Measurements from ENCODE around the gene PTN. TPM values are rescaled to one million over a fixed set of nuclear protein-coding genes. Genes with fewer than 3 reads are reported as not detected.

The PTN gene
- 56.7 and 70.6 TPM in 2 replicates for total RNA-seq (2014; rRNA removed; shearing (Covaris generic))

GRCh38 chr7:137343281-137343841 lies at the start of gene PTN:
Gene PTN, minus strand, starts transcription at chr7:137343733. Its CDS starts 88,760 bp downstream, at chr7:137254973.
- Histone ChIP-seq H3K4me1 (replicated peaks) (peaks cover 9% of the 10 kb centered on the region), H3K36me3 (no peaks in the 10 kb centered on the region; the same call in 1 of the 2 replicates), H3K9me3 (replicated peaks) (no peaks in the 10 kb centered on the region), H3K27ac (no peak within 1 kb of the TSS), H3K27me3 (replicated peaks) (no peaks in the 10 kb centered on the region), H3K4me3 (peak within 1 kb of the TSS; percentile 39)
- peak; percentile 63 to 73 for DNase-seq (ENCODE audit: low read depth in 1 of 2, low spot score in 2 of 2)

- peak in 1 of 2 experiments; percentile 4 for DNase-seq (ENCODE audit: low read depth in 1 of 2, low spot score in 2 of 2)
Observed at GRCh38 chr7:137390076-137390475, 46.5 kb upstream of the PTN start.

GRCh38 chr7:137388916-137389315 lies 45.4 kb upstream of the PTN start:
- DNase-seq (ENCODE audit: low read depth in 1 of 2, low spot score in 2 of 2): no peak
- Histone ChIP-seq H3K4me3 (no peak overlapping the region), H3K4me1 (replicated peaks) (no peaks in the 10 kb centered on the region), H3K9me3 (replicated peaks) (no peaks in the 10 kb centered on the region), H3K36me3 (no peaks in the 10 kb centered on the region), H3K27me3 (replicated peaks) (no peaks in the 10 kb centered on the region; the same call in 1 of the 2 replicates), H3K27ac (no peak overlapping the region)

More at GRCh38 chr7:137390076-137390475, 46.5 kb upstream of the PTN start:
- H3K4me3 ChIP-seq: no peak overlapping the region
- H3K9me3 ChIP-seq (replicated peaks): no peaks in the 10 kb centered on the region
- H3K27ac ChIP-seq: no peak overlapping the region
- H3K36me3 ChIP-seq: no peaks in the 10 kb centered on the region
- H3K4me1 ChIP-seq (replicated peaks): no peaks in the 10 kb centered on the region
- no peaks in the 10 kb centered on the region; the same call in 1 of the 2 replicates for H3K27me3 ChIP-seq (replicated peaks)

GRCh38 chr7:137386966-137387365 lies 43.4 kb upstream of the PTN start:
- no peak overlapping the region for H3K4me3 ChIP-seq
- no peaks in the 10 kb centered on the region for H3K9me3 ChIP-seq (replicated peaks)
- H3K36me3 ChIP-seq: no peaks in the 10 kb centered on the region
- H3K27ac ChIP-seq: no peak overlapping the region
- H3K27me3 ChIP-seq (replicated peaks): no peaks in the 10 kb centered on the region; the same call in 1 of the 2 replicates
- no peak for DNase-seq (ENCODE audit: low read depth in 1 of 2, low spot score in 2 of 2)
- no peaks in the 10 kb centered on the region for H3K4me1 ChIP-seq (replicated peaks)

GRCh38 chr7:137381045-137381444 lies 37.5 kb upstream of the PTN start:
- H3K4me1 ChIP-seq (replicated peaks): no peaks in the 10 kb centered on the region
- no peaks in the 10 kb centered on the region for H3K36me3 ChIP-seq
- DNase-seq (ENCODE audit: low read depth in 1 of 2, low spot score in 2 of 2): no peak
- H3K9me3 ChIP-seq (replicated peaks): no peaks in the 10 kb centered on the region
- H3K27me3 ChIP-seq (replicated peaks): no peaks in the 10 kb centered on the region
- H3K27ac ChIP-seq: no peak overlapping the region
- no peak overlapping the region for H3K4me3 ChIP-seq

GRCh38 chr7:137373507-137373906 lies 30.0 kb upstream of the PTN start:
- no peak overlapping the region for H3K27ac ChIP-seq
- H3K4me1 ChIP-seq (replicated peaks): no peaks in the 10 kb centered on the region
- no peak for DNase-seq (ENCODE audit: low read depth in 1 of 2, low spot score in 2 of 2)

GRCh38 chr7:137371616-137372015 lies 28.1 kb upstream of the PTN start:
- no peak overlapping the region for H3K4me3 ChIP-seq
- no peaks in the 10 kb centered on the region for H3K4me1 ChIP-seq (replicated peaks)
- H3K27ac ChIP-seq: no peak overlapping the region
- H3K27me3 ChIP-seq (replicated peaks): no peaks in the 10 kb centered on the region
- no peaks in the 10 kb centered on the region for H3K36me3 ChIP-seq
- no peak for DNase-seq (ENCODE audit: low read depth in 1 of 2, low spot score in 2 of 2)
- no peaks in the 10 kb centered on the region for H3K9me3 ChIP-seq (replicated peaks)

More at GRCh38 chr7:137373507-137373906, 30.0 kb upstream of the PTN start:
- Histone ChIP-seq H3K4me3 (no peak overlapping the region), H3K36me3 (no peaks in the 10 kb centered on the region), H3K9me3 (replicated peaks) (no peaks in the 10 kb centered on the region), H3K27me3 (replicated peaks) (no peaks in the 10 kb centered on the region)

- Histone ChIP-seq H3K27ac (no peak overlapping the region), H3K27me3 (replicated peaks) (no peaks in the 10 kb centered on the region), H3K36me3 (no peaks in the 10 kb centered on the region), H3K9me3 (replicated peaks) (no peaks in the 10 kb centered on the region), H3K4me1 (replicated peaks) (no peaks in the 10 kb centered on the region), H3K4me3 (no peak overlapping the region)
- DNase-seq (ENCODE audit: low read depth in 1 of 2, low spot score in 2 of 2): no peak
Observed at GRCh38 chr7:137366995-137367394, 23.5 kb upstream of the PTN start.

GRCh38 chr7:137363683-137364082 lies 20.1 kb upstream of the PTN start:
- Histone ChIP-seq H3K27ac (no peak overlapping the region), H3K4me3 (no peak overlapping the region), H3K36me3 (no peaks in the 10 kb centered on the region), H3K4me1 (replicated peaks) (no peaks in the 10 kb centered on the region), H3K27me3 (replicated peaks) (no peaks in the 10 kb centered on the region), H3K9me3 (replicated peaks) (peaks cover 14% of the 10 kb centered on the region; the same call in 1 of the 2 replicates)
- DNase-seq (ENCODE audit: low read depth in 1 of 2, low spot score in 2 of 2): no peak

- Histone ChIP-seq H3K4me1 (replicated peaks) (no peaks in the 10 kb centered on the region), H3K27me3 (replicated peaks) (no peaks in the 10 kb centered on the region), H3K9me3 (replicated peaks) (peaks cover 14% of the 10 kb centered on the region; the same call in 1 of the 2 replicates), H3K27ac (no peak overlapping the region), H3K36me3 (no peaks in the 10 kb centered on the region), H3K4me3 (no peak overlapping the region)
- no peak for DNase-seq (ENCODE audit: low read depth in 1 of 2, low spot score in 2 of 2)
Observed at GRCh38 chr7:137360087-137360679, 16.6 kb upstream of the PTN start.

- DNase-seq (ENCODE audit: low read depth in 1 of 2, low spot score in 2 of 2): no peak
- Histone ChIP-seq H3K4me1 (replicated peaks) (no peaks in the 10 kb centered on the region), H3K9me3 (replicated peaks) (peaks cover 6% of the 10 kb centered on the region; the same call in 1 of the 2 replicates), H3K27ac (no peak overlapping the region), H3K27me3 (replicated peaks) (no peaks in the 10 kb centered on the region), H3K4me3 (no peak overlapping the region), H3K36me3 (no peaks in the 10 kb centered on the region)
Observed at GRCh38 chr7:137354961-137355360, 11.4 kb upstream of the PTN start.

GRCh38 chr7:137354396-137354795 lies 10.9 kb upstream of the PTN start:
- DNase-seq (ENCODE audit: low read depth in 1 of 2, low spot score in 2 of 2): no peak
- Histone ChIP-seq H3K9me3 (replicated peaks) (peaks cover 2% of the 10 kb centered on the region; the same call in 1 of the 2 replicates), H3K4me3 (no peak overlapping the region), H3K36me3 (no peaks in the 10 kb centered on the region), H3K27ac (no peak overlapping the region), H3K27me3 (replicated peaks) (no peaks in the 10 kb centered on the region), H3K4me1 (replicated peaks) (no peaks in the 10 kb centered on the region)

GRCh38 chr7:137351941-137352340 lies 8.4 kb upstream of the PTN start:
- Histone ChIP-seq H3K27me3 (replicated peaks) (no peaks in the 10 kb centered on the region), H3K4me3 (no peak overlapping the region), H3K36me3 (no peaks in the 10 kb centered on the region), H3K4me1 (replicated peaks) (no peaks in the 10 kb centered on the region), H3K9me3 (replicated peaks) (no peaks in the 10 kb centered on the region), H3K27ac (no peak overlapping the region)
- DNase-seq (ENCODE audit: low read depth in 1 of 2, low spot score in 2 of 2): no peak

- DNase-seq (ENCODE audit: low read depth in 1 of 2, low spot score in 2 of 2): no peak
- Histone ChIP-seq H3K9me3 (replicated peaks) (no peaks in the 10 kb centered on the region), H3K4me1 (replicated peaks) (peaks cover 9% of the 10 kb centered on the region), H3K27ac (no peak overlapping the region), H3K27me3 (replicated peaks) (no peaks in the 10 kb centered on the region), H3K4me3 (no peak overlapping the region), H3K36me3 (no peaks in the 10 kb centered on the region)
Observed at GRCh38 chr7:137345799-137346449, 2.4 kb upstream of the PTN start.

Measured in SJSA1 (cell line).